GM19452 (cell line): ENCODE measurements around the gene MAP3K20.
"Not testable (repeated sequence)": the region's sequence is repeated elsewhere in the genome, so short reads cannot be mapped to it uniquely, and the experiment has no call there.

ENCODE experiments used
- ATAC-seq: cut with Tn5 transposase; IDR thresholded peaks from one replicate; pipeline ENCODE4 v1.9.1; 2021; ENCODE audit not compliant: unreplicated experiment

Gene MAP3K20

GRCh38 chr2:173086518-173087213 is 11.0 kb downstream of the MAP3K20 start:
- no peak for ATAC-seq

GRCh38 chr2:173087214-173087581 is 11.6 kb downstream of the MAP3K20 start:
- no peak for ATAC-seq

DNA sequence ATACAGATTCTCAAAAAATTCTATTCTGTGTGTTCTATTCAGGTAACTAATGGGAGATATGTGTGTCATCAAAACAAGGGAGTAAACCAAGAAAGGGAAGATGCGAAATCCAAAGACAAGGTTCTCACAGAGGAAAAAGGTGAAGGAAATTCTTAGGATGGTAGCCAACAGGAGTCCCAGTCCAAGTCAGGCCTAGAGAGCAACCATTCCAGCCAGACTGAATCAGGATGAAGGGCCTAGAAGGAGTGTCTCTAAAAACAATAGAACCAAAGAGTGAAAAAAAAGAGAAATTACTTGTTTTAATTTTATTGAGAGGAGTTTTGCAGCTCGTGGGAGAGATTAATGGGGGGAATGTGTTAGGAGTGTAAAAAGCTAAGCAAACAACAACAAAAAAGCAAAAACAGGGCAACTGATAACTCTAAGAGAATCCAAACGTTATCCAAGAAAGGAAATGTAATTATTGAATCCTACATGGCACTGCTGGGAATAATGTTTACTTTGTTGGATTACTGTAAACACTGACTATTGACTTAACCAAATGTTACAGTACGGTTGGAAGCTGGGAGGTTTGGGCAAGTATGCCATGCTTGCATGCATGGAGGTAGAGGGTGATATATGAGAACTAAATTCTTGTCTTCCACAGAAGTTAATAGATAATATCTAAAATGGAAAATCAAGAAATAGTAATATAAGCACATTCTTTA is 12.3 kb downstream of the MAP3K20 start:
- no peak for ATAC-seq

- no peak for ATAC-seq
Observed at GRCh38 chr2:173090276-173090877, 14.7 kb downstream of the MAP3K20 start.

DNA sequence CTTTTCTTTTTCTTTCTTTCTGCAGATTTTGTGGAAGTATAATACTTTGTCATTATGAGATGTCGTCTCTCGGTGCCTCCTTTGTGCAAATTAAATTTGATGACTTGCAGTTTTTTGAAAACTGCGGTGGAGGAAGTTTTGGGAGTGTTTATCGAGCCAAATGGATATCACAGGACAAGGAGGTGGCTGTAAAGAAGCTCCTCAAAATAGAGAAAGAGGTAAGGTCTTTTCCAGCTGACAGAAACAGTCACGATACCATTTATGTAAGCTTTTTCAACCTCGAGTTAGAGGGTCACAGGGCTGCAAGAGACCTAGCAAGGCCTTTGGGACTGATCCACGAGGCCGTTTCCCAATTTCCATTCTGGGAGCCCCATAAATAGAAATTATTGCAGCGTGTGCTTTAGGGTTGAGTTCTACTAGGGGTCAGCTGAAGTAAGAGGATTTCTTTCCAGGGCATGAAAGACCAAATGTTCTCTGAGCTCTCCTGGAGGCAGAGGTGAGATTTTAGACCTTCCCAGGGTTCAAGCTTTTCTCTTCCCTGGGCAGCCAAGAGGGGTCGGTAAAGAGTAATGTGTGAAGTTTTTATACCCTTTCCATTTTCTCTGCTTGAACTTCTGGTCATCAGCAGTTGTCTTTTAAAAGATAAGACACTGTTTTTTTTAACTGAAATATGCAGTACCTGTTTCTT is 15.5 kb downstream of the MAP3K20 start:
- no peak for ATAC-seq

- no peak for ATAC-seq
Observed at GRCh38 chr2:173091910-173092309, 16.3 kb downstream of the MAP3K20 start.

- ATAC-seq, result no peak
Observed at GRCh38 chr2:173092844-173093402, 17.3 kb downstream of the MAP3K20 start.

- not testable (repeated sequence) for ATAC-seq
Observed at GRCh38 chr2:173093617-173094016, 18.0 kb downstream of the MAP3K20 start.

DNA sequence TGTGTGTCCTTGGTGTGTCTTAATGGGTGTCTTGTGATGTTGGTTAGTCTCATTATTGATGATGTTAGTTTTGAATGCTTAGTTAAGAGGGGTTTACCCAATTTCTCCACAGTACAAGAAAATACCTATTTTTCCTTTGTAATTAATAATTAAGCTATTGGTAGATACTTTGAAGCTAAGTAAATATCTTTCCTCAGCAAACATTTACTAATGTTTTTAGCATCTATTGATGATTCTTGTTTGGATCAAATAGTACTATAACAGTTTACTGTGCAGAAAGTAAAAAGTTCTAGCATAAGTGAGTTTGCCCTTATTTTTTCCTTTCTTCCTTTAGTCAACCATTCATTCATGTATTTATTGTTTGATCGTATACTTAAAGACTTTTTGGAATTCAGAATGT is 19.1 kb downstream of the MAP3K20 start:
- ATAC-seq, result no peak

GRCh38 chr2:173095356-173095755 is 19.7 kb downstream of the MAP3K20 start:
- ATAC-seq, result no peak

DNA sequence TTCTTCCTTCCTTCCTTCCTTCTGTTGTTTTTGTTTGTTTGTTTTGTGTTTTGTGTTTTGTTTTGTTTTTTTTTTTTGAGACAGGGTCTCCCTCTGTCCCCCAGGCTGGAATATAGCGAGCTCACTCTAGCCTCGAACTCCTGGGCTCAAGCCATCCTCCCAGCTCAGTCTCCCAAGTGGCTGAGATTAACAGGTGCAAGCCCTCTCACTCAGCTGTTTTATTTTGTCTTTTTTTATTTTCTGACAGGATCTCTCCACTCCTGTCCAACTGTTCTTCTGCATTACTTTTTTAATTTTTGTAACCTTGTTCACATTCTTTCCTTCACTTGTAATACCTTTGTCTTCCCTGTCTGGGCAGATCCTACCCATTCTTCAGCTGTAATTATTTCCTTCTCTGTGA is 23.6 kb downstream of the MAP3K20 start:
- ATAC-seq, result no peak

GRCh38 chr2:173099804-173100203 is 24.2 kb downstream of the MAP3K20 start:
- no peak for ATAC-seq

GRCh38 chr2:173101687-173102086 is 26.0 kb downstream of the MAP3K20 start:
- peak; percentile 81 for ATAC-seq

DNA sequence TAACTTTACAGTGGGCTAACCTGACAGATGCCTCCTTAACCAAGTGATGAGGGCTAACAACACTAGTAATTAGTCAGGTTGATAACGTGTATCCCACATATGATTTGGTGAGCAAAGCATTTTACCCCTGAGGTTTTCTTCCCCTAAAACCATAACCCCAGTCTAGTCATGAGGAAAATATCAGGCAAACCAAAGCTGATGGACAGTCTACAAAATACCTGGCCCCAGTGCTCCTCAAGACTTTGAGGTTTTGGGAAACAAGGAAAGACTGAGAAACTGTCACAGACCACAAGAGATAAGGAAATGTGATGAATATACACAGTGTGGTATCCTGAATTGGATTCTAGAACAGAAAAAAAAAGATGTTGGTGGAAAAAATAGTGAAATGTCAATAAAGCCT is 28.5 kb downstream of the MAP3K20 start:
- no peak for ATAC-seq

DNA sequence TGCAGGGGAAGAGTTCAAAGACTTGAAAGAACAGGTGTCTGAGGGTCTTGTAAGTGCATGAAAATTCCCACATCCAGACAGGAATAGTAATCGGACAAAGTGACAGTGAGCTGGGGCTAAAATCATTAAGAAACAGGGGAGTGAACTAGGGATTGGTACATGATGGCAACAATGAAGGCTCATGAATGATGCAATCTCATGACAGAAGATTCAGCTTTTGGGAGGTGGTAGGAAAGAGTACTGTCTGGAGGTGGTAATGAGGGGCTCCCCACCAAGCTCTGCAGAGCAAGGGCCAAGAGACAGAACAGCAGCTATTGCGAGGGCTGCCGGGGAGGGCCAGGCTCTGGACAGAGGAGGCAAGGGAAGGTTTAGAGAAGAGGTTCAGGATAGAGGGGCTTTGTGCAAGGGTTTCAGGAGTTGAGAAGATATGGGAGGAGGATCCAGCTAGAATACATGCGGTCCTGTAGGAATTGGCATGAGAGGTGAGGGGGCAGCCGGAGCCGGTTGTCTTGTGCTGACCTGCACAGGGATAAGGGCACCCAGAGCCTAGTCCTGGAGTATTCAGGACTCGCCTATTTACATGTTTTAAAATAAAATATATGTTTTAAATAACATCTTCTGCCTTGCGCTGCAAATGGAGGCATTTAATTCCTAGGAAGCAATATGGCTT is 31.4 kb downstream of the MAP3K20 start:
- ATAC-seq, result no peak

- no peak for ATAC-seq
Observed at GRCh38 chr2:173107629-173108022, 32.0 kb downstream of the MAP3K20 start.

GRCh38 chr2:173109253-173110188 is 33.9 kb downstream of the MAP3K20 start:
- ATAC-seq, result no peak

GRCh38 chr2:173117678-173118077 is 42.0 kb downstream of the MAP3K20 start:
- ATAC-seq, result no peak

- ATAC-seq, result no peak
Observed at GRCh38 chr2:173118395-173118794, 42.7 kb downstream of the MAP3K20 start.
